Suprapubic skin (tissue), 3 donors: ENCODE data around the gene DPYD.

Experiments used
- CTCF ChIP-seq, 2 donors: fragments of 200-600 bp in 1 of 2; fragments of 450-650 bp in 1 of 2; sonication (generic) in 1 of 2; IDR thresholded peaks; one replicate each; pipeline ENCODE4 v1.5.1; 2016 to 2019; ENCODE audit warnings: antibody characterized with exemption in 2 of 2, mild to moderate bottlenecking in 1 of 2, moderate library complexity in 1 of 2
- POLR2AphosphoS5 ChIP-seq, 3 donors: sonication (generic); formaldehyde crosslinking; IDR thresholded peaks; one replicate each; pipeline ENCODE4 v1.6.1; 2017; ENCODE audit warnings: antibody characterized with exemption in 3 of 3

GRCh38 chr1:97680470-97680869 is 240.4 kb downstream of the DPYD start:
- TF ChIP-seq CTCF (IDR thresholded peaks at IDR 0.05) (no peak), POLR2AphosphoS5 (IDR thresholded peaks at IDR 0.05) (no peak)
